Measurements from ENCODE around the gene LRRC63. TPM values are rescaled to one million over a fixed set of nuclear protein-coding genes. Genes with fewer than 3 reads are reported as not detected.
"Not testable (repeated sequence)": the region's sequence is repeated elsewhere in the genome, so short reads cannot be mapped to it uniquely, and the experiment has no call there.

The LRRC63 gene, protein sequence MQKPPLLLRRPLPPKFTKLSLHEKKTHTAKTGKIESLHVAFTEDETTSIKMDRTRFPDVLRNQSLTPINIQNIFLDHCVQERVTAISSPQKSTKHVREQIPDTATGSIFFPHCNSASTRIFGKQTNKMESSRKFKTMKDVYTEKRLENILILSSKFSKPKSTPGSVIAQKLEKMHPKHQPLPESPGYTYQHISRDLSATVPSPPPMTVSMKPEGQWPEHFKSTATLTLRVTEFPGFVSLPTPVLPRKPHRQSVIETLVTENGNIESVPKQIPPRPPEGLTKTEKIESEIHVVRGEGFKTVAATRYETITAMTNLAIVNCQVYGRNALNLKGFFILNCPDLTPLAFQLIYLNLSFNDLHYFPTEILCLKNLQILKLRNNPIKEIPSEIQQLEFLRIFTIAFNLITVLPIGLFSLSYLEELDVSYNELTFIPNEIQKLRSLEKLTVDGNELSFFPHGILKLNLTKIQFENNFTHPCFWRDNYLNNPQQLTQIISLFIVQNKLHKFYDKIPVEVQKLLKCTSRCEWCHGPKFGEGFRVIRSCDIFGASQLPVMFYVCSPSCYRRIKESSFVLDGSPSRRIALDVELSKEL
- polyA plus RNA-seq (ENCODE audit: insufficient read length in 3 of 3) = under 1 TPM in 2 of 3 donors, not detected in 1; 0.14 to 0.18 TPM
- long read RNA-seq, donor 1 = 0 reads
- long read RNA-seq, donor 2 = 0 reads
- long read RNA-seq, donor 3 = 0 reads
- long read RNA-seq, donor 4 = 0 reads
- long read RNA-seq, donor 5 = 0 reads
- long read RNA-seq, donor 6 = 0 reads
- long read RNA-seq, donor 7 = 0 reads
- long read RNA-seq, donor 8 = 0 reads
- long read RNA-seq, donor 9 = 0 reads
- long read RNA-seq, donor 10 = 0 reads
- long read RNA-seq, donor 11 = 0 reads
- long read RNA-seq, donor 12 = 0 reads
- long read RNA-seq, donor 13 = 0 reads
- long read RNA-seq, donor 14 = 0 reads
- long read RNA-seq, donor 15 = 0 reads
- long read RNA-seq, donor 16 = 0 reads

DNA sequence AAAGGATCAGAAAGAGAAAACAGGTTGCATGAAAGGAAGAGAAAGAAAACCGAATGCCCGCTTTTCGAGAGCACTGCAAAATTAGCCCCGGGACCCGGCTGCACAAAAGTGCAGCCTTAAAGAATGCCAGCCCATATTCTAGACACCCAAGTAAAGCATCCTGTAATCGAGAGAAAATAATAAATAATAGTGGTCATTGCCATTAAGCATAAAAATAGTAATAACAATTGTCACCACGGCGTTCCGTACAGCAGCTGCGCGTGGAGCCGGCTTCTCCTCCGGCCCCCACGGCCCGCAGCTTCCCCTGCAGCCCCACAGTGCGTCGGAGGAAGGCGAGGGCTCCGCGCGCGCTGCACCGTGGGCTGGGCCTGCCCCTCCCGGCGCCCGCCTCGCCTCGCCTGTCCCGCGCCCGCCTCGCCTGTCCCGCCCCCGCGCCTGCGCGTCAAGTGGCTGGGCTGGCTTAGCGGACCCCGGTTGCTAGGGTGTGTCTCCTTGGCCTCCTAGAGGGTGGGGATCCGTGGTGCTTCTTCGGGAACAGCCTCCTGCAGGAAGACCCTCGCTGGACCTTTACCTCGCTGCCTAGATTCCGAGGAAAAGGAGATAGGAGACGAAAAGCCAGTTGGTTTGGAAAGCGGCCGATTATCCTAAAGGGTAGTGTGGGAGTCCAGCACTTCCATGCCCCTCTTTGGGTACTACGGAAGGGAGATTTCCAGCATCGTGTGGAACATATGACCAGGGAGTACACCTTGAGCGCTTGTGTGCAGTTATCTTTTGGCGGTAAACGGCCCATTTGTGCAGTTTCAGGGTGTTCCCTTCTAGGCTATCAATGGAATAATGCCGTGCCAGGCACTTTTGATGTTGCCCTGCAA lies at the start of gene LRRC63:
Gene LRRC63, plus strand, starts transcription at position 446 of the 869 bp plus-strand sequence. CDS start 1,107 bp downstream, outside the sequence.
- DNase-seq (ENCODE audit: extremely low read depth in 1 of 11, low read depth in 9 of 11, low spot score in 4 of 11) = peak; percentile 7 to 51 (median 36)

DNA sequence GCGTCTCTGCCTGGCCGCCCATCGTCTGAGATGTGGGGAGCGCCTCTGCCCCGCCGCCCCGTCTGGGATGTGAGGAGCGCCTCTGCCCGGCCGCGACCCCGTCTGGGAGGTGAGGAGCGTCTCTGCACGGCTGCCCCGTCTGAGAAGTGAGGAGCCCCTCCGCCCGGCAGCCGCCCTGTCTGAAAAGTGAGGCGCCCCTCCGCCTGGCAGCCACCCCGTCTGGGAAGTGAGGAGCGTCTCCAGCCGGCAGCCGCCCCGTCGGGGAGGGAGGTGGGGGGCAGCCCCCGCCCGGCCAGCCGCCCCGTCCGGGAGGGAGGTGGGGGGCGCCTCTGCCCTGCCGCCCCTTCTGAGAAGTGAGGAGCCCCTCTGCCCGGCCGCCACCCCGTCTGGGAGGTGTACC lies 49.0 kb upstream of the LRRC63 start:
- not testable (repeated sequence) for DNase-seq (ENCODE audit: extremely low read depth in 1 of 11, low read depth in 9 of 11, low spot score in 4 of 11)

GRCh38 chr13:46164661-46165060 lies 47.1 kb upstream of the LRRC63 start:
- no peak for DNase-seq (ENCODE audit: extremely low read depth in 1 of 11, low read depth in 9 of 11, low spot score in 4 of 11)

- DNase-seq (ENCODE audit: extremely low read depth in 1 of 11, low read depth in 9 of 11, low spot score in 4 of 11) = no peak
Measured at GRCh38 chr13:46165485-46166223, 46.1 kb upstream of the LRRC63 start.

DNA sequence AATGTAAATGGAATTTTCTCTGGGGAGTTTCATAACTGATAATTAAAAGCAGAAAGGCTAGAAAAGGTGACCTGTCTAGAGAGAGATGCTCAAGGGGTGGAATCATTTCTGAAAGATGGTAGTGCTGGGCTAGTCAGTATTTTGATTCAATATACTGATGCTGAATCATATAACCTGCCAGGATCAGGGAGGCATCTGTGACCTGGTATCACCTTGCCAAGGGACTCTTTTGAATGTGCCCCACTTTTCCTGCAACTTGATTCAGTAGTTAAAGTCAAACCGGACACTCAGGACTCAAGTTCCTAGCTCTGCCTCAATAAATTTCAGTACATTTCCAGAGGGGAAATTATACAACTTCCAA lies 45.5 kb upstream of the LRRC63 start:
- no peak for DNase-seq (ENCODE audit: extremely low read depth in 1 of 11, low read depth in 9 of 11, low spot score in 4 of 11)

DNA sequence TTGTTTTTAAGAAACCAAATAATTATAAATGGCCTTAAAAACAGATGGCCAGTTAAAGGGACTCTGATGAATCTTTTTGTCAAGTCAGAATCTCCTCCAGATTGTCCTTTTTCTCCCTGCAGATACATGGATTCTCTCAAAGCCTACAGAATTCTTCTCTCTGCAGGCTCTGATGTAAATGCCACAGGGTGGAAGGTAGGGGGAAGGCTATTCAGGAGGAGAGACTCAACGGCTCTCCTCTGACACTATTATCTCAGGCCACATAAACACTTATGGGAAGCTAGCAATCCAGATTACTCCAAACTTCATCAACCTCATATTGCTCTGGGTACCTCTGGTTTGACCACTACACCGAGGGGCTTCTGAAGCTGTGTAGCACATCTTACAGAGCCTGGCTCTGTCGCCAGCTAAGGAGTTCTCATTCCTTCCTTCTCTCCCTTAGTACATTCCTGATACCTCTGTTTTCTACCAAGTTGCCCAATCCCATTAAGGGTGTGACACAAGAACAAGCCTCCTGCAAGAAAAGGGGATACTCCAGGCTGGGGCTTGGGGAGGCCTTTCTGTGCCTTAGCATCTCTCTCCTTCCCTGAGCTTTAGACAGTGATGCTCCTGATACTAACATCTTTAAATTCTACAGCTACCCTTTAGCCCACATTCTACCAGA lies 44.6 kb upstream of the LRRC63 start:
- DNase-seq (ENCODE audit: extremely low read depth in 1 of 11, low read depth in 9 of 11, low spot score in 4 of 11) = no peak

DNA sequence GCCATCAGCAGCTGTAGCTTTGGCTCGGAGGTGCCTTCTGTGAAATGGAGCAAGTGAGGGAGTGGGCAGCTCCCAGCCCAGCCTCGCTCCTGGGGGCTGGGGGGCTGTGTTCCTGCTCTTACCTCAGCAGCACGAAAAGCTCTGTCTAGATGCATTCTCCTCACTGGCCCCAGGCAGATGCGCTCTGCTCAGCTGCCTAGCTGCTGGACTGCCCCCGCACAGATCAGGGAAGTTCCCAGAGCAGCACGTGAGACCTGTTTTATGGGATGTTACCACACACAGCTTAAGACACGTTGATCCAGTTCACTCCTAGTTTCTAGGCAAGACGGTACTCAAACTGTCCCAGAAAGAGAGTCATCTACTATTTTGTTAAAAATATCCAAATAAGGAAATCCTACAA lies 43.4 kb upstream of the LRRC63 start:
- DNase-seq (ENCODE audit: extremely low read depth in 1 of 11, low read depth in 9 of 11, low spot score in 4 of 11) = peak in 5 of 11 donors; percentile 25 to 41 (median 31)

DNA sequence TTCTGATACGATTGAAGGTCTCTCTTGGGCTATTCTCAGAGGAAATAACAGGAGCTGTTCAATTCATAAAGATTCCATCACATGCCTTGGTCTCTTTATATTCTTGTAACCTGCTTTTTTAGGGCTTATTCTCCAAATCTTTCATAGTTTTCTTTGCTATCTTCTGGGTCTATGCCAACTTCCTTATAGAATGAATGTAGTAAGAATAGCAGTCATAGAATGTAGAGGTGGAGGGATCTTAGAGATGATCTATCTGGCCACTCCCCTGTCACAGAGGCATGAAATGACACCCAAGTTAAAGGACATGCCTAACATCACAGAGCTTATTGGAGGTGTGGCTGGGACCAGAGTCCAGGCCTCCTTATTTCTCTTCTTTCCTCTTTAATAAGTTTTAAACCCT lies 42.9 kb upstream of the LRRC63 start:
- no peak for DNase-seq (ENCODE audit: extremely low read depth in 1 of 11, low read depth in 9 of 11, low spot score in 4 of 11)

DNA sequence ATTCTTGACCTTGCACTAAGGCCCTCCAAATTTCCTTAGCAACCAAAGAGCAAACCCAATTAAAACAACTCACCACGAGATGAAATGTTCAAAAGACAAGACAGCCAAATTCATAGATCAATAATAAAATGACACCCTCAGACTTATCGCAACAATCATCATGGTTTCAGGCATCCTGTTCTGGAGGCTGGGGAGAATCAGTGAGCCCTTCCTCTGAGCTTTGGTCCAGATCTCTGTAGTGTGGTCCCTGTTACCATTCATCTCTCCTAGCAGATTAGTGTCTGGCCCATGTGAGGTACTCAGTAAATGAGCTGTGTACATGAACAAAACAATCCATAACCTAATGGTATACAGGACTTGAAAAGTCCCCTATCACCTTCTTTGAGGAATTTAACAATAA lies 42.0 kb upstream of the LRRC63 start:
- no peak for DNase-seq (ENCODE audit: extremely low read depth in 1 of 11, low read depth in 9 of 11, low spot score in 4 of 11)

- DNase-seq (ENCODE audit: extremely low read depth in 1 of 11, low read depth in 9 of 11, low spot score in 4 of 11) = no peak
Measured at GRCh38 chr13:46170268-46170667, 41.5 kb upstream of the LRRC63 start.

GRCh38 chr13:46170687-46171086 lies 41.0 kb upstream of the LRRC63 start:
- no peak for DNase-seq (ENCODE audit: extremely low read depth in 1 of 11, low read depth in 9 of 11, low spot score in 4 of 11)

DNA sequence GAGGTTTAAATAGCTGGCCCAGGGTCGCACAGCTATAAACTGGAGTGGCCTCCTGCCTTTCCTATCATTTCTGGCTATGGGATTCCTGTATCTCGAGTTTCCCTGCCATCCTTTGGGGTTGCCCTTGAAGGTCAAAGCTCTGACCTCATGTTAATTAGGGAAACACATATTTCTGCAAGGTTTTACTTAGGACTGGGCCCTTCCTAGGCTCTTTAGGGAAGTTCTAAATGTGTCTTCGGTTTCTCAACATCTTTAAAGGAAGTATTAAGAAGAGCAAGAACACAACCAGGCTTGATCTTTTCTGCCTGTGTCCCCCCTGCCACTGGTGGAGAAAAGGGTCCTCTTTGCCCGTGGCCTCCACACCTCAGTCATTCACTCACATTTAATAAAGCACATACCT lies 40.5 kb upstream of the LRRC63 start:
- DNase-seq (ENCODE audit: extremely low read depth in 1 of 11, low read depth in 9 of 11, low spot score in 4 of 11) = no peak

DNA sequence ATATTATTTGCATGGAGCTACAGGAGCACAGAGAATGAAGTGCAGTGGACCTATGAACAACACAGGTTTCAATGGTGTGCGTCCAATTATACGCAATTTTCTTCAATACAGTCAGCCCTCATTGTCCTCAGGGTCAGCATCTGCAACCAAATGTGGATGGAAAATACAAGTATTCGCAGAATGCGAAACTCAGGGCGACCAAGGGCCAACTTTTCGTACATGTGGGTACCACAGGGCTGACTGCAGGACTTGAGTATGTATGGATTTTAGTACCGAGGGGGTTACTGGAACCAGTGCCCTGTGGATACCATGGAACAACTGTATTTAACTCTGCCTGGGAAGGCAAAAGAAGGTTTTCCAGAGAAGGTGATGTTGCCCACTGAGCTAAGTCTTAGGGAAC lies 40.0 kb upstream of the LRRC63 start:
- no peak for DNase-seq (ENCODE audit: extremely low read depth in 1 of 11, low read depth in 9 of 11, low spot score in 4 of 11)

GRCh38 chr13:46172531-46172991 lies 39.2 kb upstream of the LRRC63 start:
- no peak for DNase-seq (ENCODE audit: extremely low read depth in 1 of 11, low read depth in 9 of 11, low spot score in 4 of 11)

GRCh38 chr13:46173656-46174055 lies 38.1 kb upstream of the LRRC63 start:
- no peak for DNase-seq (ENCODE audit: extremely low read depth in 1 of 11, low read depth in 9 of 11, low spot score in 4 of 11)

DNA sequence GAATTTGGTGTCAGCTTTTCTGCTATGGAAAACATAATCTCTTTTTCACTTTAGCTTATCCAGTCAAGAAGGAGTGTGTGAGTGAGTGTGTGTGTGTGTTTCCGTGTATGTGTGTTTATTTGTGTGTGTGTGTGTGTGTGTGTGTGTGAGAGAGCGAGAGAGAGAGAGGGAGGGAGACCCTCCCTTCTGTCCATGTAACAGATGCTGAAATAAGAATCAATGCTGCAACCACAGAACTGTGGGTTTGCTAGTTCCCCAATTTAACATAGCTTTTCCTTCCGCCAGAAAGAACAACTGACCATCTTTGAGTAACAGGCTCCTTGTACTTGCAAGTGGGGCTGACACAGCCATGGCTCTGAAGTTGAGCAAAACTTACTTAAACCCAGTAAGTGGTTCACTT lies 35.0 kb upstream of the LRRC63 start:
- DNase-seq (ENCODE audit: extremely low read depth in 1 of 11, low read depth in 9 of 11, low spot score in 4 of 11) = no peak

GRCh38 chr13:46178143-46178542 lies 33.6 kb upstream of the LRRC63 start:
- no peak for DNase-seq (ENCODE audit: extremely low read depth in 1 of 11, low read depth in 9 of 11, low spot score in 4 of 11)

DNA sequence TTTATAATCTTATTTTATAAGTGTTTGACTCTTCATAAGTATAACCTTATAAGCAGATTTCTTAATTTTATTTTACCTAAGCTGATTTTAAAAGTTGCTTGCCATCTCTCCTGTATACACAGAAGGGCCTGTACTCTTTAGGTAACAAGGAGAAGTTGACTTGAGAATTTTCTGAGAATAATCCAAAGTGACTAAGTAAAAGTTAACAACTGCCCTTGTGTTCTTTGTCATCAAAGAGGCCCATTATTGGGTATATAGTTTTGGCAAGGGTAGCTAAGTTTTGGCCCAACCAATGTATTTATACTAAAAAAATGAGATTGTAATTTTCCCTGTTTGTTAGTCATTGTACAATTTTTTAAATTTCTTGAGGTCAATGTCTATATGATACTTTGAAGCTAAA lies 32.9 kb upstream of the LRRC63 start:
- DNase-seq (ENCODE audit: extremely low read depth in 1 of 11, low read depth in 9 of 11, low spot score in 4 of 11) = no peak
